Measurements from ENCODE around the gene HERC6. TPM values are rescaled to one million over a fixed set of nuclear protein-coding genes. Genes with fewer than 3 reads are reported as not detected.
"Not testable (repeated sequence)": the region's sequence is repeated elsewhere in the genome, so short reads cannot be mapped to it uniquely, and the experiment has no call there.

The HERC6 gene
- total RNA-seq, 1 donor from 2014 or later, result 21.1 TPM

- peaks cover 15% of the 10 kb centered on the region for H3K36me3 Mint-ChIP-seq
- no peak for TF ChIP-seq CTCF (IDR thresholded peaks at IDR 0.05; ENCODE audit: unreplicated experiment)
- no peaks in the 10 kb centered on the region for H3K4me1 Mint-ChIP-seq
- H3K9me3 Mint-ChIP-seq, result no peaks in the 10 kb centered on the region
- H3K4me3 Mint-ChIP-seq, result no peak overlapping the region
- H3K27me3 Mint-ChIP-seq (ENCODE audit: low read depth), result no peaks in the 10 kb centered on the region
- no peak overlapping the region for H3K27ac Mint-ChIP-seq
- no peak for DNase-seq (ENCODE audit: low spot score in 2 of 2, unreplicated experiment in 2 of 2)
Measured at GRCh38 chr4:88422403-88422802, 43.8 kb downstream of the HERC6 start.

- H3K27me3 Mint-ChIP-seq (ENCODE audit: low read depth), result no peaks in the 10 kb centered on the region
- DNase-seq (ENCODE audit: low spot score in 2 of 2, unreplicated experiment in 2 of 2), result no peak
- no peaks in the 10 kb centered on the region for H3K9me3 Mint-ChIP-seq
- no peak overlapping the region for H3K27ac Mint-ChIP-seq
- H3K36me3 Mint-ChIP-seq, result peaks cover 31% of the 10 kb centered on the region
- no peaks in the 10 kb centered on the region for H3K4me1 Mint-ChIP-seq
- no peak overlapping the region for H3K4me3 Mint-ChIP-seq
- no peak for TF ChIP-seq CTCF (IDR thresholded peaks at IDR 0.05; ENCODE audit: unreplicated experiment)
Measured at GRCh38 chr4:88429401-88429800, 50.7 kb downstream of the HERC6 start.

DNA sequence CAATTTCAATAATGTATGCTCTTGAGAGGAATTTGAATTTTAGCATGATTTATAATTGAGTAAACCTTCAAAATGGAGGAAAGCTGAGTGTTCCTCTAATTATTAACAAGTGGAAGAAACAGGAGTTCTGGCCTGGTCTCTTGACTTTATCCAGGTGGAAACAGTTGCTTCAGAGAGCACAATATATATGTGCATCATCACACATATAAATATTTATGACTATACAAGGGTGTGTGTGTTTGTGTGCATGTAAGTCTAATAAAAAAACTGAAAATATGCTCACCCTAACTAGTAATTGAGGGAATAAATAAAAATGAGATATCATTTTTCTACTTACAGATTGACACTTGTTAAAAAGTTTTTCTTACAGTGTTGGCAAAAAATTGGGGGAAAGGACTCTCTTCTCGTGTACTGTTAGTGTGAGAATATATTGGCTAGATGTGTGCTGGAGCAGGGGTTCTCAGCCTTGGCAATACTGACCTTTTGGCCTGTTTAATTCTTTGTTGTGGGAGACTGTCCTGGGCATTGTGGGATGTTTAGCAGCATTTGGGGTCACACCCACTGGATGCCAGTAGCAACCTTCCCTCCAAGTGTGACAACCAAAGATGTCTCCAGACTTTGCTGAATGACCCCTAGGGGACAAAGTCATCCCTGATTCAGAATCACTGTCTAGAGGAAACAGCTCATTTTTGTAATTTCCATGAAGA lies 57.5 kb downstream of the HERC6 start:
- no peak overlapping the region for H3K4me3 Mint-ChIP-seq
- peaks cover 27% of the 10 kb centered on the region for H3K36me3 Mint-ChIP-seq
- no peak for TF ChIP-seq CTCF (IDR thresholded peaks at IDR 0.05; ENCODE audit: unreplicated experiment)
- H3K27ac Mint-ChIP-seq, result no peak overlapping the region
- H3K9me3 Mint-ChIP-seq, result no peaks in the 10 kb centered on the region
- peaks cover 19% of the 10 kb centered on the region for H3K4me1 Mint-ChIP-seq
- no peaks in the 10 kb centered on the region for H3K27me3 Mint-ChIP-seq (ENCODE audit: low read depth)
- DNase-seq (ENCODE audit: low spot score in 2 of 2, unreplicated experiment in 2 of 2), result no peak

DNA sequence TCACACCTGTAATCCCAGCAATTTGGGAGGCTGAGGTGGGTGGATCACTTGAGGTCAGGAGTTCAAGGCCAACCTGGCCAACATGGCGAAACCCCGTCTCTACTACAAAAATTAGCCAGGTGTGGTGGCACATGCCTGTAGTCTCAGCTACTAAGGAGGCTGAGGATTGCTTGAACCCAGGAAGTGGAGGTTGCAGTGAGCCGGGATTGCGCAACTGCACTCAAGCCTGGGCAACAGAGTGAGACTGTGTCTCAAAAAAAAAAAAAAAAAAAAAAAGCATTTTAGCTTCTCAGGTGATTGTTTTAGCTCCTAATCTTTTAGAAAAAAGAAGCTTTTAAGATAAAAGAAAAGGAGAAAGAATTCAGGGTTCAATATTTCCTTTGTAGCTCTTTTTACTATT lies 59.2 kb downstream of the HERC6 start:
- H3K27me3 Mint-ChIP-seq (ENCODE audit: low read depth); DNase-seq (ENCODE audit: low spot score in 2 of 2, unreplicated experiment in 2 of 2); H3K9me3 Mint-ChIP-seq; H3K4me3 Mint-ChIP-seq; H3K27ac Mint-ChIP-seq: not testable (repeated sequence)
- H3K4me1 Mint-ChIP-seq, result peaks cover 19% of the 10 kb centered on the region
- H3K36me3 Mint-ChIP-seq, result peaks cover 40% of the 10 kb centered on the region

DNA sequence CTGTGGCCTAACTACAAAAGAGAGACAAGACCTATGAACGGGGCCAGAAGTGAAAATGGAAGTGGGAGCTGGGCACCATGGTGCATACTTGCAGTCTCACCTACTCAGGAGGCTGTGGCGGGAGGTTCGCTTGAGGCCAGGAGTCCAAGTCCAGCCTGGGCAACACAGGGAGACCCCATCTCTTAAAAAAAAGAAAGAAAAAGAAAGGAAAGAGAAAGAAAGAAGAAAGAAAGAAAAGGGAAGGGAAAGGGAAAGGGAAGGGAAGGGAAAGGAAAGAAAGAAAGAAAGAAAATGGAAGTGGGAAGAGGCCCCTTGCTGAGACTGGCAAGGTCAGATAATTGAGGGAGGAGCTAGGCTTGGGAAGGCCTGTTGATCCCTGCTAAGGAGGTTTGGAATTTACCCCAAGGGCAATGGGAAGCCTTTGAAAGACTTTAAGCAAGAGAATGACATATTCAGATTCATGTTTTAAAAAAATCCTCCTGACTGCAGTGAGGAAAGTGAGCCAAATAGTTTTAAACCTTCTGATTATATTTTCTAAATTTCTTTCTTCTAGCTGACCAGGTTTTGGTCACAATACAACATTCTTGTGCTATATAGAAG lies 60.6 kb downstream of the HERC6 start:
- TF ChIP-seq CTCF (IDR thresholded peaks at IDR 0.05; ENCODE audit: unreplicated experiment), result no peak
- H3K4me3 Mint-ChIP-seq, result no peak overlapping the region
- peaks cover 38% of the 10 kb centered on the region for H3K36me3 Mint-ChIP-seq
- H3K27ac Mint-ChIP-seq, result peak overlapping the region; percentile 93
- H3K4me1 Mint-ChIP-seq, result peaks cover 19% of the 10 kb centered on the region
- H3K9me3 Mint-ChIP-seq, result peaks cover 13% of the 10 kb centered on the region
- no peaks in the 10 kb centered on the region for H3K27me3 Mint-ChIP-seq (ENCODE audit: low read depth)
- no peak for DNase-seq (ENCODE audit: low spot score in 2 of 2, unreplicated experiment in 2 of 2)

DNA sequence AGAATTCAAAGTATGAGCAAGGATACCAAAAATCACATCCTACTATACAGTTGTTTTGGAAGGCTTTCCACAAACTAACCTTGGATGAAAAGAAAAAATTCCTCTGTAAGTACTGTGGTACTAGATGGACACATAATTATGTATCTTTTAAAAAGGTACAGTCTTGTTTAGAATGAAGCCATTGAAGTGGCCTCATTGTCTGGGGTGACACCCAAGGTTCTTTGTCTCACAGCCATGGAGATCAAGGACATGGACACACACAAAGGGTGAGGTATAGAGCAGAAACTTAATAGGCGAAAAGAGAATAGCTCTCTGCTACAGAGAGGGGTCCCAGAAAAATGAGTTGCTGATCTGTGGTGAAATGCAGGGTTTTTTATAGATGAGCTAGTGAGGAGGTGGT lies 61.5 kb downstream of the HERC6 start:
- Mint-ChIP-seq H3K4me1 (peaks cover 19% of the 10 kb centered on the region), H3K27ac (peak overlapping the region; percentile 77), H3K27me3 (ENCODE audit: low read depth) (no peaks in the 10 kb centered on the region), H3K9me3 (peaks cover 13% of the 10 kb centered on the region), H3K4me3 (no peak overlapping the region), H3K36me3 (peaks cover 32% of the 10 kb centered on the region)
- no peak for DNase-seq (ENCODE audit: low spot score in 2 of 2, unreplicated experiment in 2 of 2)
- no peak for TF ChIP-seq CTCF (IDR thresholded peaks at IDR 0.05; ENCODE audit: unreplicated experiment)

Measured in mesothelial cell of epicardium (in vitro differentiated cells).